ENCODE data around the gene ZNF80. TPM values are rescaled to one million over a fixed set of nuclear protein-coding genes. Genes with fewer than 3 reads are reported as not detected.

The ZNF80 gene
- total RNA-seq (2022; extraction: Qiagen RNA extraction; ENCODE audit: low read depth), result not detected in 5 replicates

DNA sequence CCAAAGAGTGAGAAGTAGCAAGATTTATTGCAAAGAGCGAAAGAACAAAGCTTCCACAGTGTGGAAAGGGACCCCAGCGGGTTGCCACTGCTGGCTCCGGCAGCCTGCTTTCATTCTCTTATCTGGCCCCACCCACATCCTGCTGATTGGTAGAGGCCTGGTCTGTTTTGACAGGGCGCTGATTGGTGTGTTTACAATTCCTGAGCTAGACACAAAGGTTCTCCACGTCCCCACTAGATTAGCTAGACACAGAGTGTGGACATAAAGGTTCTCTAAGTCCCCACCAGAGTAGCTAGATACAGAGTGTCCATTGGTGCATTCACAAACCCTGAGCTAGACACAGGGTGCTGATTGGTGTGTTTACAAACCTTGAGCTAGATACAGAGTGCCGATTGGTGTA lies at the start of gene ZNF80:
Gene ZNF80 (minus strand): TSS at position 101 of the 400 bp plus-strand sequence. CDS start 504 bp downstream, outside the sequence.

Other genes with a start within 250 kb of the ZNF80 start
- 1.2 to 2.0 TPM (median 1.7 TPM) in 5 replicates for gene CCDC191, start 181.1 kb downstream of the ZNF80 start, total RNA-seq (2022; extraction: Qiagen RNA extraction; ENCODE audit: low read depth)
- gene QTRT2, start 180.8 kb downstream of the ZNF80 start, total RNA-seq (2022; extraction: Qiagen RNA extraction; ENCODE audit: low read depth), result 20.6 to 26.3 TPM (median 24.7 TPM) in 5 replicates
- not detected in 5 replicates for gene DRD3, start 58.5 kb downstream of the ZNF80 start, total RNA-seq (2022; extraction: Qiagen RNA extraction; ENCODE audit: low read depth)
- not detected in 5 replicates for gene TIGIT, start 56.5 kb upstream of the ZNF80 start, total RNA-seq (2022; extraction: Qiagen RNA extraction; ENCODE audit: low read depth)